ENCODE measurements around the gene ADGRF3. TPM values are rescaled to one million over a fixed set of nuclear protein-coding genes. Genes with fewer than 3 reads are reported as not detected.
"Not testable (repeated sequence)": the region's sequence is repeated elsewhere in the genome, so short reads cannot be mapped to it uniquely, and the experiment has no call there.

Gene ADGRF3
- total RNA-seq, 4 donors from 2014 or later: 0.21 to 0.27 TPM; not detected in 2

GRCh38 chr2:26335231-26335630, 11.4 kb downstream of the ADGRF3 start:
- H3K27ac ChIP-seq: no peak overlapping the region
- H3K4me1 ChIP-seq: no peaks in the 10 kb centered on the region
- TF ChIP-seq POLR2A (IDR thresholded peaks at IDR 0.05) (no peak), CTCF (IDR thresholded peaks at IDR 0.05) (no peak)
- H3K4me3 ChIP-seq: no peak overlapping the region
- DNase-seq: no peak
- intact Hi-C loops (cut with DNase I; ENCODE audit: low total_unique reads): no loop called here
- no peaks in the 10 kb centered on the region for H3K9me3 ChIP-seq
- no peaks in the 10 kb centered on the region for H3K36me3 ChIP-seq
- no peaks in the 10 kb centered on the region for H3K27me3 ChIP-seq

- Histone ChIP-seq H3K4me3 (no peak overlapping the region), H3K4me1 (no peaks in the 10 kb centered on the region), H3K9me3 (no peaks in the 10 kb centered on the region), H3K27me3 (no peaks in the 10 kb centered on the region), H3K27ac (no peak overlapping the region), H3K36me3 (no peaks in the 10 kb centered on the region)
- TF ChIP-seq POLR2A (IDR thresholded peaks at IDR 0.05) (no peak), CTCF (IDR thresholded peaks at IDR 0.05) (no peak)
- DNase-seq: no peak
- intact Hi-C loops (cut with DNase I; ENCODE audit: low total_unique reads): no loop called here
Measured at GRCh38 chr2:26333293-26333692, 13.3 kb downstream of the ADGRF3 start.

- H3K27me3 ChIP-seq; H3K36me3 ChIP-seq; H3K4me1 ChIP-seq; H3K4me3 ChIP-seq; DNase-seq; H3K9me3 ChIP-seq; intact Hi-C loops (cut with DNase I; ENCODE audit: low total_unique reads); H3K27ac ChIP-seq: not testable (repeated sequence)
Measured at GRCh38 chr2:26331321-26331720, 15.3 kb downstream of the ADGRF3 start.

GRCh38 chr2:26330604-26331003, 16.0 kb downstream of the ADGRF3 start:
- Histone ChIP-seq H3K4me3 (no peak overlapping the region), H3K36me3 (no peaks in the 10 kb centered on the region), H3K27ac (peak overlapping the region; percentile 17 to 36), H3K27me3 (no peaks in the 10 kb centered on the region), H3K4me1 (no peaks in the 10 kb centered on the region), H3K9me3 (no peaks in the 10 kb centered on the region)
- intact Hi-C loops (cut with DNase I; ENCODE audit: low total_unique reads): no loop called here
- DNase-seq: no peak
- TF ChIP-seq CTCF (IDR thresholded peaks at IDR 0.05) (no peak), POLR2A (IDR thresholded peaks at IDR 0.05) (no peak)

GRCh38 chr2:26330114-26330549, 16.5 kb downstream of the ADGRF3 start:
- Histone ChIP-seq H3K27me3 (no peaks in the 10 kb centered on the region), H3K4me1 (no peaks in the 10 kb centered on the region), H3K27ac (peak overlapping the region; percentile 17 to 36), H3K36me3 (no peaks in the 10 kb centered on the region), H3K9me3 (no peaks in the 10 kb centered on the region), H3K4me3 (no peak overlapping the region)
- TF ChIP-seq POLR2A (IDR thresholded peaks at IDR 0.05): no peak
- peak; percentile 78 to 88 (median 86) for TF ChIP-seq CTCF (IDR thresholded peaks at IDR 0.05)
- DNase-seq: peak; percentile 90 to 91
- intact Hi-C loops (cut with DNase I; ENCODE audit: low total_unique reads): no loop called here

GRCh38 chr2:26329083-26329482, 17.5 kb downstream of the ADGRF3 start:
- H3K9me3 ChIP-seq; intact Hi-C loops (cut with DNase I; ENCODE audit: low total_unique reads); H3K4me1 ChIP-seq; H3K27me3 ChIP-seq; DNase-seq; H3K27ac ChIP-seq; H3K36me3 ChIP-seq; H3K4me3 ChIP-seq: not testable (repeated sequence)

Measured in uterus (tissue), 4 donors.